Measurements from ENCODE around the gene TNFSF18.

TNFSF18 gene

DNA sequence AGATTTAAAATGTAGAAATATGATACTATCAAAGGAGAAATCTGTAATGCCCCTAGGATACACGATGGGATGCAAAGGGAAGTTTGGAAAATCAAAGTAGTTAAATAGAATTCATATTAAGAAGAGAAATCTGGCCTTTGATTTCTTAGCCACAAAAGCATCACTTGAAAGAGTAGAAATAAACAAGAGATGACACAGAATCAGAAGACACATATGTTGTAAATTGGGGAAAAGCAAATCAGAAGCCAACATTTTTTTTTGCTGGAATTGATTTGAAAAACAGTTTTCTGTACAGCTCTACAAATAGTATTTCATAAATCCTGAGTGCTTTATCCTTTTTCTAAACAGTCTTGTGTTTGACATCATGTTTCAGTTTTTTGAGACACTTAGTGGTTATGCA, 12.4 kb upstream of the TNFSF18 start:
- H3K4me3 ChIP-seq (ENCODE audit: low read depth, low read length), result no peak overlapping the region
- H3K9ac ChIP-seq (ENCODE audit: low read depth, low read length), result no peak overlapping the region
- no peaks in the 10 kb centered on the region for H3K27me3 ChIP-seq (ENCODE audit: control insufficient read depth, insufficient read depth, low read length)
- no peaks in the 10 kb centered on the region for H3K36me3 ChIP-seq (ENCODE audit: control insufficient read depth, insufficient read depth, low read length)
- no peaks in the 10 kb centered on the region for H3K4me1 ChIP-seq (ENCODE audit: control insufficient read depth, insufficient read depth, low read length)
- no peaks in the 10 kb centered on the region; the same call in 1 of the 2 replicates for H3K9me3 ChIP-seq (ENCODE audit: control insufficient read depth, insufficient read depth, low read length)
- H3K27ac ChIP-seq (ENCODE audit: low read depth, low read length), result no peak overlapping the region

- Histone ChIP-seq H3K36me3 (ENCODE audit: control insufficient read depth, insufficient read depth, low read length) (no peaks in the 10 kb centered on the region), H3K9ac (ENCODE audit: low read depth, low read length) (no peak overlapping the region), H3K4me1 (ENCODE audit: control insufficient read depth, insufficient read depth, low read length) (no peaks in the 10 kb centered on the region), H3K9me3 (ENCODE audit: control insufficient read depth, insufficient read depth, low read length) (no peaks in the 10 kb centered on the region; the same call in 1 of the 2 replicates), H3K4me3 (ENCODE audit: low read depth, low read length) (no peak overlapping the region), H3K27ac (ENCODE audit: low read depth, low read length) (no peak overlapping the region), H3K27me3 (ENCODE audit: control insufficient read depth, insufficient read depth, low read length) (no peaks in the 10 kb centered on the region)
Observed at GRCh38 chr1:173062150-173062938, 11.6 kb upstream of the TNFSF18 start.

DNA sequence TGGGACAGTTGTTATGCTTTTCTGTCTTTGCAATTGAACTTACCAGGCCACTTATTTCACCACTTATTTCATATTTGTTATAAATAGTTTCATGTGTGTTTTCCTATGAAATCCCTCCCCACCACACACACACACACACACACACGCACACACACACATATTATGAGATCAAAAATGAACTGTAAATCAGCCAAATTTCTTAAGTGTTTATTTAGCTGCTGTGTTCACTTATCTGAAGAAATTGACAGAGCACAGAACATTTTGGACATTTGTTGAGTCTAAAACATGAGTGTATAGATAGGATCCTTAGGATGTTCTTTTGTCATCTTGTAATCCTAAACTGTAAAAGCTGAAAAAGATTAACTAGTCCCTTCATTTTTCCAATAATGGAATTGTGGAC, 7.8 kb upstream of the TNFSF18 start:
- H3K27me3 ChIP-seq (ENCODE audit: control insufficient read depth, insufficient read depth, low read length), result no peaks in the 10 kb centered on the region
- no peak overlapping the region for H3K4me3 ChIP-seq (ENCODE audit: low read depth, low read length)
- no peak overlapping the region for H3K27ac ChIP-seq (ENCODE audit: low read depth, low read length)
- H3K4me1 ChIP-seq (ENCODE audit: control insufficient read depth, insufficient read depth, low read length), result no peaks in the 10 kb centered on the region
- H3K9ac ChIP-seq (ENCODE audit: low read depth, low read length), result no peak overlapping the region
- H3K36me3 ChIP-seq (ENCODE audit: control insufficient read depth, insufficient read depth, low read length), result no peaks in the 10 kb centered on the region
- H3K9me3 ChIP-seq (ENCODE audit: control insufficient read depth, insufficient read depth, low read length), result no peaks in the 10 kb centered on the region

- H3K9me3 ChIP-seq (ENCODE audit: control insufficient read depth, insufficient read depth, low read length), result no peaks in the 10 kb centered on the region
- H3K4me3 ChIP-seq (ENCODE audit: low read depth, low read length), result no peak overlapping the region
- no peaks in the 10 kb centered on the region for H3K27me3 ChIP-seq (ENCODE audit: control insufficient read depth, insufficient read depth, low read length)
- H3K36me3 ChIP-seq (ENCODE audit: control insufficient read depth, insufficient read depth, low read length), result no peaks in the 10 kb centered on the region
- no peak overlapping the region for H3K27ac ChIP-seq (ENCODE audit: low read depth, low read length)
- H3K4me1 ChIP-seq (ENCODE audit: control insufficient read depth, insufficient read depth, low read length), result no peaks in the 10 kb centered on the region
- no peak overlapping the region for H3K9ac ChIP-seq (ENCODE audit: low read depth, low read length)
Observed at GRCh38 chr1:173057984-173058383, 7.2 kb upstream of the TNFSF18 start.

GRCh38 chr1:173056365-173056764, 5.6 kb upstream of the TNFSF18 start:
- H3K36me3 ChIP-seq (ENCODE audit: control insufficient read depth, insufficient read depth, low read length), result no peaks in the 10 kb centered on the region

DNA sequence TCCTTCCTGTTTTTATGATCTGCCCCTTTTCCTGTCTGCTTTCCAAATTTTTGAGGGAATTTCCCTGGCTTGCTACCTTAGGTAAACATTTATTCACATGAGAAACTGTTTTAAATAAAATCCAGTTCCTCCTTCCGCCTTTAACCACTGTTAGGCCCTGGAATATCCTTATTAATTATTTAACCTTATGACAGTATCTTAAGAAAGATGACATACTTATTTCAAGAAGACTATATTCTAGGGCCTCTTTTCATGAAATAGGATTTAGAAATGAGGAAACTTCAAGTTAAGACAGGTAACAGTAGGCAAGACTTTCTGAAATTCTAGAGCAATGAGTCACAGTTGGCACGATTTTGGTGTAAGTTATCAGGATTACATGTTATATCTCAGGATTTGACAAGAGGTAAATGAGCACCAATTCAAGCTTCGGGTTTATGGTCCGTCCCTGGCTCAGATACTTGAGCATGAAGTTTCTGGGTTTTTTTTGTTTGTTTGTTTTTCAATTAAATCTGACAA, 2.0 kb upstream of the TNFSF18 start:
- no peak overlapping the region for H3K4me3 ChIP-seq (ENCODE audit: low read depth, low read length)

More at GRCh38 chr1:173056365-173056764, 5.6 kb upstream of the TNFSF18 start:
- no peaks in the 10 kb centered on the region for H3K27me3 ChIP-seq (ENCODE audit: control insufficient read depth, insufficient read depth, low read length)
- H3K9ac ChIP-seq (ENCODE audit: low read depth, low read length), result no peak overlapping the region
- no peak overlapping the region for H3K27ac ChIP-seq (ENCODE audit: low read depth, low read length)
- no peaks in the 10 kb centered on the region for H3K9me3 ChIP-seq (ENCODE audit: control insufficient read depth, insufficient read depth, low read length)
- no peak overlapping the region for H3K4me3 ChIP-seq (ENCODE audit: low read depth, low read length)
- H3K4me1 ChIP-seq (ENCODE audit: control insufficient read depth, insufficient read depth, low read length), result no peaks in the 10 kb centered on the region

DNA sequence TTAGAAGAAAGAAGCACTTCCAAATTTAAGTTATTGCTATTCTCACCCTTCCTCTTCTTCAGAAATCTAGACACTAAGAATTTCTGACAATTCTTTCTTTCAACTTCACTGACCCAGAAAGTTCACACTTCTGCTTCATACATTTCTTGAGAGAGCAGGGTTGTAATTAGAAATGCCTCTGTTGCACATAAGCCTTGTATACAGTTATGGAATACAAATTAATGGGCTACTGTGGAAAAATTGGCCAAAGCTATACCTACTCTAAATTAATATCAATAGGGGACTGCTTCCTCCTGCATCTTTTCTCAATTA, 1.5 kb downstream of the TNFSF18 start:
- Histone ChIP-seq H3K4me1 (ENCODE audit: control insufficient read depth, insufficient read depth, low read length) (no peaks in the 10 kb centered on the region), H3K9me3 (ENCODE audit: control insufficient read depth, insufficient read depth, low read length) (no peaks in the 10 kb centered on the region), H3K4me3 (ENCODE audit: low read depth, low read length) (no peak overlapping the region), H3K36me3 (ENCODE audit: control insufficient read depth, insufficient read depth, low read length) (no peaks in the 10 kb centered on the region), H3K9ac (ENCODE audit: low read depth, low read length) (no peak overlapping the region), H3K27me3 (ENCODE audit: control insufficient read depth, insufficient read depth, low read length) (no peaks in the 10 kb centered on the region), H3K27ac (ENCODE audit: low read depth, low read length) (no peak overlapping the region)

More for the DNA sequence above, 2.0 kb upstream of the TNFSF18 start:
- Histone ChIP-seq H3K27ac (ENCODE audit: low read depth, low read length) (no peak overlapping the region), H3K36me3 (ENCODE audit: control insufficient read depth, insufficient read depth, low read length) (no peaks in the 10 kb centered on the region), H3K9ac (ENCODE audit: low read depth, low read length) (no peak overlapping the region), H3K9me3 (ENCODE audit: control insufficient read depth, insufficient read depth, low read length) (no peaks in the 10 kb centered on the region), H3K4me1 (ENCODE audit: control insufficient read depth, insufficient read depth, low read length) (no peaks in the 10 kb centered on the region), H3K27me3 (ENCODE audit: control insufficient read depth, insufficient read depth, low read length) (no peaks in the 10 kb centered on the region)

- H3K27me3 ChIP-seq (ENCODE audit: control insufficient read depth, insufficient read depth, low read length), result no peaks in the 10 kb centered on the region
- no peak overlapping the region for H3K27ac ChIP-seq (ENCODE audit: low read depth, low read length)
- no peaks in the 10 kb centered on the region for H3K36me3 ChIP-seq (ENCODE audit: control insufficient read depth, insufficient read depth, low read length)
- H3K9ac ChIP-seq (ENCODE audit: low read depth, low read length), result no peak overlapping the region
- no peak overlapping the region for H3K4me3 ChIP-seq (ENCODE audit: low read depth, low read length)
- no peaks in the 10 kb centered on the region for H3K4me1 ChIP-seq (ENCODE audit: control insufficient read depth, insufficient read depth, low read length)
- no peaks in the 10 kb centered on the region for H3K9me3 ChIP-seq (ENCODE audit: control insufficient read depth, insufficient read depth, low read length)
Observed at GRCh38 chr1:173048621-173049321, 2.0 kb downstream of the TNFSF18 start.

- Histone ChIP-seq H3K9ac (ENCODE audit: low read depth, low read length) (no peak overlapping the region), H3K4me1 (ENCODE audit: control insufficient read depth, insufficient read depth, low read length) (no peaks in the 10 kb centered on the region), H3K36me3 (ENCODE audit: control insufficient read depth, insufficient read depth, low read length) (no peaks in the 10 kb centered on the region), H3K9me3 (ENCODE audit: control insufficient read depth, insufficient read depth, low read length) (no peaks in the 10 kb centered on the region), H3K4me3 (ENCODE audit: low read depth, low read length) (no peak overlapping the region), H3K27me3 (ENCODE audit: control insufficient read depth, insufficient read depth, low read length) (no peaks in the 10 kb centered on the region), H3K27ac (ENCODE audit: low read depth, low read length) (no peak overlapping the region)
Observed at GRCh38 chr1:173044656-173045055, 6.1 kb downstream of the TNFSF18 start.

- Histone ChIP-seq H3K4me1 (ENCODE audit: control insufficient read depth, insufficient read depth, low read length) (no peaks in the 10 kb centered on the region), H3K9me3 (ENCODE audit: control insufficient read depth, insufficient read depth, low read length) (no peaks in the 10 kb centered on the region), H3K9ac (ENCODE audit: low read depth, low read length) (no peak overlapping the region), H3K27ac (ENCODE audit: low read depth, low read length) (no peak overlapping the region), H3K36me3 (ENCODE audit: control insufficient read depth, insufficient read depth, low read length) (no peaks in the 10 kb centered on the region), H3K4me3 (ENCODE audit: low read depth, low read length) (no peak overlapping the region), H3K27me3 (ENCODE audit: control insufficient read depth, insufficient read depth, low read length) (no peaks in the 10 kb centered on the region)
Observed at GRCh38 chr1:173043253-173043652, 7.5 kb downstream of the TNFSF18 start.

- H3K9ac ChIP-seq (ENCODE audit: low read depth, low read length), result no peak overlapping the region
- no peaks in the 10 kb centered on the region for H3K36me3 ChIP-seq (ENCODE audit: control insufficient read depth, insufficient read depth, low read length)
- H3K4me1 ChIP-seq (ENCODE audit: control insufficient read depth, insufficient read depth, low read length), result no peaks in the 10 kb centered on the region
- H3K27ac ChIP-seq (ENCODE audit: low read depth, low read length), result no peak overlapping the region
- no peak overlapping the region for H3K4me3 ChIP-seq (ENCODE audit: low read depth, low read length)
- no peaks in the 10 kb centered on the region for H3K9me3 ChIP-seq (ENCODE audit: control insufficient read depth, insufficient read depth, low read length)
- no peaks in the 10 kb centered on the region for H3K27me3 ChIP-seq (ENCODE audit: control insufficient read depth, insufficient read depth, low read length)
Observed at GRCh38 chr1:173042806-173043205, 7.9 kb downstream of the TNFSF18 start.
